ENCODE results near the gene MCF2L.

MCF2L gene

DNA sequence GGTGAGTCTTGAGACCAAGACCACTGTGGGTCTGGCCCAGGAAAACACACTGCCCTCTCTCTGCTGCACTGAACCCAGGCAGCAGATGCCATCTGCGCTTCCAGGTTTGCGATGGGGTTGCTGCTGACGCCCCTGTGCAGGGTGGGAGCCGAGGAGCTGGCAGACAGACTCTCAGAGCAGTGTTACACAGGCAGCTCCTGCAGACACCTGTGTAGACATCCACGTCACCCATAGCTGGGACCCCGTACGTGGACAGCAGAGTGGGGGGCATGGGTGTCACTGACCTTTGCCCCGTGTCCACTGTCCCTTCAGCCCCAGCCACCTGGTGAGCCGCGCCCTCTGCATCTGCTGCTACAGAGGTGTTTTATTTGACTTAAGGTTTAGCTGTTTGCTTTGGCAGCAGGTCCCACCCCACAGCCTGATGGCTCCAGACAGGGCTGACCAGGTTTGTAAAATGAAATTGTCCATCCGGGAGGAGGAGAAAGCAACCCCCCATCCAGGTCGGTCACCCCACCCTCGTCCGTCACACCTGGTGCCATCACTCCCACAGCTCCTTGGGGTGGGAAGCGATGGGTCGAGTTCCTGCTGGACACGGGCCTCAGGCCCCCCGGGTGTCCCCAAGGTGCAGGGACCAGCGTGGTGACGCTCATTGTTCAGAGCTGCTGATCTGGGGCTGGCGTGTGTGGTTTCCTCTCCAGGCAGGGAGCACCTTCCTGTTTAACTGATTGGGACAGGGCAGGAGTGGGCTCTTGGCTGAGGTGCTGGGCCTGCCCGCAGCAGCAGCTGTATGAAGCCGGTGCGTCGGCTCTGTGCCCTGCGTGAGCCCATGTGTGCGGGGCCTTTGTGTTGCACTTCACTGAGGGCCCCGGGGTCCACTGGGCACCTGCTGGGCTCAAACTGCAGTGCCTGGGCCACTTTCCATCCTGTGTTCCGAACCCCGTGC is 28.4 kb downstream of the MCF2L start:
- DNase-seq (ENCODE audit: low spot score), result no peak

DNA sequence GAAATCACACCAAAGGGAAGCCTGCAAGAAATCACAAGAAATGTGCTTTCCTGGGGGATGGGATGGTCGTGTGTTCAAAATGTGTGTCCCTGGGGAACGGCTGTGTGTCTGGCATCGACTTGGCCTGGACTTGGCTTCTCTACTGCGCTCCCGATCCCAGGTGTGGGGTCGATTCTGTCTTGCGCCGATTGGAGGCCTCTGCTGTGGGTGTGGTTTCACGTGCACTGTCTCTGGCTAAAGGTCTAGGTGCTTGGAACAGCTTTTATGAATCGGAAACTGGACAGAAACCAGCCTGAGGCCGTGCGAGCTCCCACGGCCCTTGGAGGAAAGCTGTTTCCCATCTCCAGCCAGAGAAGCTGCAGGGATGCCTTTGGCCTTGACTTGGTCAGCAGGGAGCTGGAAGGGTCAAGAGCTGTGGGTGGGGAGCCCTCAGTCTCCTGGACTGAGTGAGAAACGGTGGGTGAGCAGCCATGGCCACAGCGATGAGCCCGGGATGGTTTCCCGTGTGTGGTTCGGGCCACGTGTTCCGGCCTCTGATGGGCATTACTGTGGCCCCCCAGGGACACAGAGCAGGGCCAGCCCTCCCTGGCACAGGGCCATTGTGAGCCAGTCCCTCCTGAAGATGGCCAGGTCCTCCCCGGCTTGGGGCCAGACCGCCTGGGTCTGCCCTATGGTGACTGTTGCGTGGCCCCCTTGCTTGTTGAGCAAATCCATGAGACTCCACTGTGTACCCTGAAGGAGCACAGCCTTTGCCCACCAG is 29.7 kb downstream of the MCF2L start:
- DNase-seq (ENCODE audit: low spot score), result no peak

DNA sequence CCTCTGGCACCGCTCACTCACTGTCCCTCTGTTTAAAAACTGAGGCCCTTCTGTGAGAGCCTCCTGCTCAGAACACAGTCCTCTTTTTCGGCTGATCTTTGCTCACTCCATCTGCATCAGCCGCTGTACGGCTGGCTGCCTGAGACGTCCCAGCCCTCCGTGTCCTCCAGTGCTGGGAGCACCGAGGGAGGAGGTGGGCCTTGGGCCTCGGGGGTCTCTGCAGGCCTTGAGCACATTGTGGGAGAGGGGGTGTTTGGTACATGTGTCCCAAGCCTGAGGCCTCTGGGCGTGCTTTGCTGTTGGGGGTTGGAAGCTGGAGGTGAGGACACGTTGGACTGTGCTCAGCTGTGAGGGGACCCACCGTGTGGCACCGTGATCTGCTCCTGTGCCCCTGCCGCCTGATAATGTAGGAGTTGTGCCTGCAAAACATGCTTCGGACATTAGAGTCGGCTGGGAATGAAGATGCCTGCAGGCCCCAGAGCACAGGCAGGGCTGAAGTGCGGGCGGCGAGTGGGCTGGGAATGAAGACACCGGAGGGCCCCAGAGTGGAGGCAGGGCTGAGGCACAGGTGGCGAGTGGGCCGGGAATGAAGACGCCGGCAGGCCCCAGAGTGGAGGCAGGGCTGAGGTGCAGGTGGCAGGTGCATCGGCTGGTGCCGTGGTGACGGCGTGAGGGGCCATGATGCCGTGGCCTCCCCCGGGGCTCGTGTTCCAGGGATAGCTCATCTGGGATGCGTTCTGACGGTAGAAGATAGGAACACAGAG is 30.6 kb downstream of the MCF2L start:
- no peak for DNase-seq (ENCODE audit: low spot score)

DNA sequence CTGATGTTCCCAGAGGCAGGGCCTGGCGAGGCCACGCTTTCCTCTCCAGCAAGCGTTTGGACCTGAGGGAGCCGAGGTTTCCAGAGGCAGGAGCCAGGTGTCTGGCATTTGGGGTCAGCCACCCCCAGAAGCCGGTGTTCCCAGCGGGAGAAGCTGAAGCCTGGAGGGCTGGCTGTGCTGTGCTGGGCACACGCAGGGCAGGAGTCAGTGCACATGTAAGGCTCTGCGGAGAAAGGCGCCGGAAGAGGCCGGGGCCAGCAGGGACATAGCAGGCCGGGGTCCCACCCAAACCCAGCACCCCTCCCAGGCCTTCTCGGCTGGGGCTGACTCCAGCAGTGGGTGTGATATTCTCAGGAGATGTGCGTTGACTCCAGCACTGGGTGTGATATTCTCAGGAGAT is 31.6 kb downstream of the MCF2L start:
- no peak for DNase-seq (ENCODE audit: low spot score)

DNA sequence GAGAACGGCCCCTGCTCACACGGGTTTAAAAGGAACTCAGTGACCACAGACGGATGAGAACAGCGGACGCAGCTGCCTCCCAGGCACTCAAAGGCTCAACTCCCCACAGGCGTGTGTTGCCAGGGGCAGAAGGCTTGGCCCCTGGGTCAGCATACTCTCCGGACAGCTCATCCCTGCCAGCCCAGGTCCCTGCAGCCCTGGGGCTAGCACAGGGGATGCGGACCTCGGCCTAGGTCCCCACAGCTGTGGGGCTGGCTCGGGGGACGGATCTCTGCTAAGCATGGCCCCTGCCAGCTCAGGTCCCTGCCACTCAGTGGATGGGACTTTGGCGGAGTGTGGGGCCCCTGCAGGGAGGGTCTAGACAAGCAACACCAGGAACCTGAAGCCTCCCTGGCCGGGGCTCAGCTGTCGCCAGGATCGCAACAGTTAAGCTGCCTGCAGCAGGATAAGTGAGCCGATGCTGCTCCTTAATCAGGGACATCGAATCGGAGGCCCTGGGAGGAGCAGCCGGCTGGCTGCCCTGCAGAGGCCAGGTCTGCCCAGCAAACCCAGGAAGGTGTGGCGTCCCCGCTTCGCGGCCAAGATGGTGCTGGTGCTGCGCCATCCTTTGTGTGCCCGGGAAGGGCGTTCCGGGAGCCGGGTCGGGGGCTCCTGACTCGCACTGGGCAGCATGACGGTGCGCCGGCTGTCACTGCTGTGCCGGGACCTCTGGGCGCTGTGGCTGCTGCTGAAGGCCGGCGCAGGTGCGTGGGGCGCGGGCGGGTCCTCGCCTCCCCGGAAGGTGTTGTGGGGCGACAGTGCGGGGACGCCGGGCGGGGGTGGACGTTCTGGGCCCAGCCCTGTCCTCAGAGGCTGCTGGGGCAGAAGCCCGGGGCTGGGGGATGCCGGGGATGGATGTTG is 32.5 kb downstream of the MCF2L start:
- DNase-seq (ENCODE audit: low spot score), result peak; percentile 70

DNA sequence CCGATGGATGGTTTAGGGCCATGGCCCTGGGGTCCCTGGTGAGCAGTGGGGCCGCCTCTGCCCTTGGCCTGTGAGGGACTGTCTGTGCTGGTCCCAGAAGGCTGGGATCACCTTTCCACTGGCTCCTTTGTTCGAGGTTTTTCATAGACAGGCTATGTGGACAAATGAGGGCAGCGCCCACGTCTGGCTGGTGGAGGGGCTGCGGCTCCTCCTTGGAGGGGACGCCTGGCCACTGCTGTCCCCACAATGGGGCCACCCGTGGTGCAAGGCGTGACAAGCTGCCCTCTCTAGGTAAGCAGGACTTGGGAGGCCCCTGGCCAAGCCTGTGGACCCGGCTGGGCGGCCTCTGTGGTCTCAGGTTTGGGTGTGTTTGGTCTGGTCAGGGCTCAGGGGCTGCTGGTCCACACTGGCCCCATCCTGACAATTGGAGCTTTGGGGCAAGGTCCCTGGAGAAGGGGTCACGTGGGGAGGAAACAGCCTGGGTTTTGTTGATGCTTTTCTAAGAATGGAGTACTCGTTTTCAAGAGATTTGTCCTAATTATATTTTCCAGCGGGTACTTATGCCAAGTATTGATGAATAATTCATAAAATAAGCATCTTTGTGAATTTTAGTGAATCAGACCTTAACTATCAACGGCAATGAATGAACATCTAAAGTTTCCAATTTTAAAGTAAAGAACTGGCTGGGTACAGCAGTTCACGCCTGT is 33.3 kb downstream of the MCF2L start:
- peak; percentile 83 for DNase-seq (ENCODE audit: low spot score)

DNA sequence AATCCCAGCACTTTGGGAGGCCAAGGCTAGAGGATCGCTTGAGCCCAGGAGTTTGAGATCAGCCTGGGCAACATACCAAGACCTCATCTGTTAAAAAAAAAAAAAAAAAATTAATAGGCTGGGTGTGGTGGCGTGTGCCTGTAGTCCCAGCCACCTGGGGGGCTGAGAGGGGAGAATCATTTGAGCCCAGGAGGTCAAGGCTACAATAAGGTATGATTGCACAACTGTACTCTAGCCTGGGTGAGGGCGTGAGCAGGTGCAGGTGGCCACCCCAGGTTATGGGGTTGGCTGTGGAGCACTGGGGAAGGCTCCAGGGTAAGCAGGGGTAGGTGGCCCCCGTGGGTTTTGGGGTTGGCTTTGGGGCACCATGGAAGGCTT is 33.9 kb downstream of the MCF2L start:
- DNase-seq (ENCODE audit: low spot score), result no peak

DNA sequence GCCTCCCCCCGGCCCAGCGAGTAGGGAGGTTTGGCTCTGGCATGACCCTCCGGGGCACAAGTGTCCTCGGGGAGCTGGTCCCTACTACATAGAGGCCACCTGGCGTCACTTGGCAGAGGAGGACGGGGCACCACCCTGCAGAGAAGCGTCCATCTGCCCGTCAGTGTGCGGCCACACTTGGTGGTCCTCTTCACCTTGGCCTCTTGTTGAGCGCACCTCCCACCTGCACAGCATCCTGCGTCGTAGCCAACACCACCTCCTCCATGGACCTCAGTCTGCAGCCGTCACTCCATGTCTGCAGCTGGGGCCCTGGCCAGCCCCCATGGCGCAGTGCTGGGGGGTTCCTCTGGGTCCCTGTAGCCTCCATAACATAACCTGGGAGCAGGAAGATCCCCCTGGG is 35.1 kb downstream of the MCF2L start:
- DNase-seq (ENCODE audit: low spot score), result no peak

DNA sequence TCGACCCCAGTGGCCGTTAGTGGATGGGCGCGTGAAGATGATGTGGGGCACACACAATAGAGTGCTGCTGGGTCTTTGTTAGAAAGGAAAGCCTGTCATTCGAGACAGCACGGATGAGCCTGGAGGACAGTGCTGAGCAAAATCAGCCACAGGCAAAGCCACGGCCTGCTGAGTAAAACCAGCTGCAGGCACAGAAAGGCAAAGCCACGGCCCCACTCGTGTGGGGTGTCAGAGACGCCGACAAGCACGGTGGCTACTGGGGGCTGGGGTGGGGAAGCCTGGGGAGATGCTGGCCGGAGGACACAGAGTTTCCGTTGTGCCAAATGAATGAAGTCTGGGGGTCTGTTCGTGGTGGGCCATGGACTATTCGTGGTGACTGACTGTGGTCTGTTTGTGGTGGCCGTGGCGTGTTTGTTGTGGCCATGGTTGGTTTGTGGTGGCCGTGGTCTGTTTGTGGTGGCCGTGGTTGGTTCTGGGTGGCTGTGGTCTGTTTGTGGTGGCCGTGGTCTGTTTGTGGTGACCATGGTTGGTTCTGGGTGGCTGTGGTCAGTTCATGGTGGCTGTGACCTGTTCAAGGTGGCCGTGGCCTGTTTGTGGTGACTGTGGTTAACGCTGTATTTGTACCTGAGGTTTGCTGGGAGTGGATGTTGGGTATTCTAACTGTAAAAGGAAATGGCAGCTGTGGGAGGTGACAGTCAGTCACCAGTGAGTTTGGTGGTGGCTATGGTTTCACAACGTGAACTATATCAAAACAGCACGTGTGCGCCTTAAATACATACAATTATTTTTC is 36.3 kb downstream of the MCF2L start:
- no peak for DNase-seq (ENCODE audit: low spot score)

DNA sequence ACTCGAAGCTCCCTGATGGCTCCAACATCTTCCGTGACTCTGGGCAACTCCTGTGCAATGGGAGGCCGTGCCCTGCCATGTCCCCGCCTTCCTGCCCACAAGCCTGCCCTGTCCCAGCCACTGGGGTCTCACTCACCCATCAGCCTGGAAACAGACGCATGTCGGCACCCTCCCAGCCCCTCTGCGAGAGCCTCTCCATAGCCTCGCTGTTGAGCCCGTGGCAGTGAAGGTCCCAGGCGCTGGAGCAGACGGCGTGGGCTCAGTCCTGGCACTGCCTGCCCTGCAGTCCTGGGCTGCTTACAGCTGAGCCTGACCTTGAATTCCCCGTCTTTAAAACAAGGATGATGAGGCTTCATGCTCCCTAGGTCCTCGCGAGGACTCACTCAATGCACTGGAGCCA is 37.0 kb downstream of the MCF2L start:
- DNase-seq (ENCODE audit: low spot score), result no peak

DNA sequence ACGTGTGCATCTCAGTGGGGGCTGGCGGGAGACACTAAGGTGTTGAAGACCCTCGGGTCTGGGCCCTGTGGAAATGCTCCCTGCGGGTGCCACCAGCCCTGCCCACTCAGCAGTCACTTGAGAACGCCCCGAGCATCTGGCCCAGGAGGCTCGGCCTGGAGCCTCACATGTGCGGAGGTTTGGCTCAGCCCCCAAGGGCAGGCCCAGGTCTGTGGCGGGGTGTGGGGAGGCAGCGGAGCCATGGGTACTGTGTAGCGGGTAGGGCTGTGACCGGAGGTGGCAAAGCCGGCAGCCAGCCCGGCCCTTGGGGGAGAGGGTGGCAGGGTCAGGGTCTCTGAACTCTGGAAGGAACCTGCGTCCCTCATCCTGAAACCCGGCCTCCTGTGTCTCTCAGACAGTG is 37.6 kb downstream of the MCF2L start:
- DNase-seq (ENCODE audit: low spot score), result no peak

DNA sequence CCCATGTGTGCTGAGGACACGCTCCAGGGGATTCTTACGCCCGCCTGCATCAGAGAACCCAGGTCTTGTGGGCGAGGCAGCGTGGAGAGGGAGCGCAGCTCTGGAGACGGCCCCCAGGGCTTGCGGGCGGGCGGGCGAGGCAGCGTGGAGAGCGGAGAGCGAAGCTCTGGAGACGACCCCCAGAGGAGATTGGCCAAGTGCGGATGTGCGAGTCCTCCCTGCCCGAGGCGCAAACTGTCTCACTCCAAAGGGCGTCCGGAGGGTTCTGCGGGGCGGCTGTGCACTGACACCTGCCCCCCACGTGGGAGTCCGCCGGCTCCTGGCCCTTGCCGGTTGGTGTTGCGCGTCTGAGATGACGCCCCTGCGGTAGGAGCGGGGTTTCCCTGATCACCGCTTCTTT is 39.8 kb downstream of the MCF2L start:
- no peak for DNase-seq (ENCODE audit: low spot score)

DNA sequence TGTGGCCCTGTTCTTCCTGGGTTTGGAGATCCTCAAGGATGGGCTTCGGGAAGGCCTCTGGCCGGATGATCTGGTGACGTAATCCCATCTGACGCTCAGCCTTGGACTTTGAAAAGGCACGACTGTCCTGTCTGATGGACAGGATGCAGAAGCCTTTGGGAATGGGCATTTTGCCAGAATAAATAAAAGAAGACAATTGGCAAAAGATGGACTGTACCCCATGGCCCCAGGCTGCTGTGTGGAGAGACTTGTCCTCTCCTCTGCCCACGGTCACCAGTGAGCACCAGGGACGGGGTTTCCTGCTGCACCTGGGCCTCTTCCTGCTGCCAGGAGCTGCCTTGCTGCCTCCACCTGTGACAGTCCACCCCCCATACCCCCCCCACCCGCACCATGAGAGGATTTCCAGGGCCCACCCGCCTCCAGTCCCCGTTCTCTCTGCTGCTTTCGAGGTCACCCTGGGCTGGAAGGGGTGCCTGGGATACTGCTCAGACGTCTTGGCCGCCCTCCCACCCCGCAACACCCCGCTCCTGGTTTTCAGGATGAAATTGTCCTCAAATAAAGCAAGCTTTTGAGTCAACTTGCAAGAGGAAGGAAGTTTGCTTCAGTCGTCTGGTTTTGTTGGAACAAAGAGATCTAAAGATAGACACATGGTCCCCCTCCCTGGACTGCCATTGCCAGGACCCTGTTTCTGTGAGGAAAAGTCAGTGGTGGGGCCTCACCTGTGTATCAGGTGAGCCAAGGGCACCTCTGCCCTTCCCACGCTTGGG is 40.9 kb downstream of the MCF2L start:
- peak; percentile 82 for DNase-seq (ENCODE audit: low spot score)

DNA sequence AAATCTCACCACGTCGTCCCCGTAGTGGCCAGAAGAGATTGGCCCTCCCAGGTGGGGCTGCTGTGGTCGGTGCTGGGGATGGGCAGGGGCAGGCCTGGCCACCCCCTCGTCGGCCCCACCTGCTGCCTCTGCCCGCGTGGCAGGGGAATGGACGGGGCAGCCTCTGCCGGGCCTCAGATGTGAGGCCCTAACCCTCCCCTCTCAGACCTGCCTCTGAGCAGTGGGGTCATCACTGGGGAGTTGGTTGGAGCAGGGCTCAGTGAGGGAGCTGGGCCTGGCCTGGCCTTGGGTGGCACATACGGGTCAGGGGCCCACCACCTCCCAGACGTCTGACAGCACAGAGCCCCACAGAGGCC is 41.5 kb downstream of the MCF2L start:
- no peak for DNase-seq (ENCODE audit: low spot score)

DNA sequence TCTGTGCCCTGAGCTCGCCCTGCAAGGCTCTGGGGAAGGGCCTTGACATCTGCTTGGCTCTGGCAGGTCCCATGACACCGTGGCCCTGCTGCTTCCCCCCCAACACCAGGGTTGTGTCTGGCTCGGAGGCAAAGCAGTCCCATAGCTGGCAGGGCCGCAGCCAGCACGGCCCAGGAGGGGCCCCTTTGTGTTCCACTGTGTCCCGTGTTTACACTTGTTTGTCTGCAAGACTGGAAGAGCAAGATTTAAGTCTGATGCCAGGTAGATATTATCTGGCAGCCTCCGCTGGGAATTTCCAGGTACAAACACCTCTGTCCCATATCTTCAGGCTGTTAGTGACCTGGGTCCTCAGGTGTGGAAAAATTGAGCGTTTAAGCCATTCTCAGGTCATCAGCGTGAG is 44.3 kb downstream of the MCF2L start:
- DNase-seq (ENCODE audit: low spot score), result no peak

DNA sequence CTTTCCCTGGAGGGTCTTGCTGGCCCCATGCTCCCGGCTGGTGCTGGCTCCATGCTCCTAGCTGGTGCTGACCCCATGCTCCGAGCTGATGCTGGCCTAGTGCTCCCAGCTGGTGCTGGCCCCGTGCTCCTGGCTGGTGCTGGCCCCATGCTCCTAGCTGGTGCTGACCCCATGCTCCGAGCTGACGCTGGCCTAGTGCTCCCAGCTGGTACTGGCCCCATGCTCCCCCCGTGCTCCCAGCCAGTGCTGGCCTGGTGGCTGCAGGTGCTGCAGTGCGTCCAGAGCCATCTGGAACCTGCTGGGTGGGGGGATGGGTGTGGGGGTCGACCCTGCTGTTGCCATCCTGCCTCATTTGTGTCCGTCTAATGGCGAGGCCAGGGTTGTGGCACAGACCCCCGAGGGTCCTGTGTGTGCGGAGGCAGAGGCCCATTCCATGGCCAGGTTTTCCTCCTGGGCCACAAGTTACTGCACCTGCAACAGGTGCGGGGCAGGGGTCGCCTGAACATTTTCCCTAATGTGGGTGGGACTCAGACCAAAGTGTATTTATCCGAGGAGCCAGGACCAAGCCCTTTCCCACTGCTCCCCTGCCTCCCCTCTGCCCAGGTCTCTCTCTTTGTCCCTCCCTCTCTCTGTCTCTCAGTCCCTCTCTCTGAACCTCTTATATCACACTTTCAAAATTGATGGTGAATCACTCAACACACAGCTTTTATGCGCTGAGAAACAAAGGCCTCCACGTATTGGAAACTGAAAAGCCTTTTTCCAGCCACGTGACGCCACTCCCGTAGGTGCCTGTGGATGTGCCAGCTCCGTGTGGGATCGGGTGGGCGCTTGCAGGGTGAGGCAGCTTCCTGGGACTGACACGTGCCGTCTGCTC is 45.1 kb downstream of the MCF2L start:
- DNase-seq (ENCODE audit: low spot score), result no peak

DNA sequence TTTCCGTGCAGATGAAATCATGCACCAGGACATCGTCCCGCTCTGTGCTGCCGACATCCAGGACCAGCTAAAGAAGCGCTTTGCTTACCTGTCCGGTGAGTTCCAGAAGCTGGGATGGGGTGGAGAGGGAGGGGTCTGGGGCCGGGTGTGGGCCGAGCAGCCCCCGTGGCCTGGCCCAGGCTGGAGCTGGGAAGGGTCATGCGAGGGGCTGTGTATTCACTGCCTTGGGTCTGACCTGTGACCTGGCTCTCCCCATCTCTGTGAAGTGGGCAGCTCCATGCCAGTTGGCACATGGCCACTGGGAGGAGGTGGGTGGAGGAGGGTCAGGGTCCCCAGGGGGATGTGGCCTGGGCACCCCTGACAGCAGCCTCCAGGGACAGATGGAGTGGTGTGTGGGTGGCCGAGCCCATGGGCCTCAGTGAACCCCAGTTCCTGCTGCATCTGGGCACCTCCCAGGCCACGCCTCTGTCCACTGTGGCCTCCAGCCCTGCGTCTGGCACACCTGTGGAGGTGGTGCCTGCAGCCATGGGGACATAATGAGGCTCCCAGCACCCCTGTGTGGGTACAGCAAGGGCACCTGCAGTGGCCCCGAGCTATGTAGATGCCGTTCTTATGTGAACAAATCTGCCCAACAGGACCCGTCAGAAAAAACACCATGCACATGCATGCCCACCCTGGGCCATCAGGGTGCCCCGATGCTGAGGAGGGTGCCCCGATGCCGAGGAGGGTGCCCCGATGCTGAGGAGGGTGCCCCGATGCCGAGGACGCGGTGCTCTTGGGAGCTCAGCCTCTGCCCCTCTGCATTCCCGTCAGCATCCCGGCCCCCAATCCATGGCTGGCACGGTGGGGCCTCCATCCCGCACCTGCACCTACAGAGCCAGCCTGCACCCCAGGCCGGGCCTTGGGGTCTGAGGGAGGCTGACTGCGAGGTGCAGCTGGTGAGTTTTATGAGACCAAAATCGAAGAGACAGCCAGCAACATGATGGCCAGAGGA is 46.0 kb downstream of the MCF2L start:
- no peak for DNase-seq (ENCODE audit: low spot score)
